Neural cell (in vitro differentiated cells): ENCODE results near the gene PRR5. TPM values are rescaled to one million over a fixed set of nuclear protein-coding genes. Genes with fewer than 3 reads are reported as not detected.

Experiments used
- H2AFZ ChIP-seq: fragments of 200-600, 300-800 bp; sonication (generic), shearing (Covaris generic); 2 replicates; pipeline ENCODE4 v1.6.0; 2014; ENCODE audit warnings: low read depth, mild to moderate bottlenecking, antibody characterized with exemption, low read length, moderate library complexity
- H3F3A ChIP-seq: fragments of 200-600 bp; shearing (Covaris generic); 2 replicates; pipeline ENCODE4 v1.6.1; 2016; ENCODE audit warnings: mild to moderate bottlenecking, moderate library complexity, mixed read lengths, antibody characterized with exemption, low read length; ENCODE audit not compliant: insufficient read depth, poor library complexity, severe bottlenecking
- H3K27ac ChIP-seq: fragments of 200-600, 300-800 bp; sonication (generic), shearing (Covaris generic); 2 replicates; pipeline ENCODE4 v1.5.1; 2014; ENCODE audit warnings: mild to moderate bottlenecking, low read length, moderate library complexity
- H3K27me3 ChIP-seq: fragments of 300-800, 200-600 bp; sonication (generic), shearing (Covaris generic); 2 replicates; pipeline ENCODE4 v1.6.0; 2014; ENCODE audit warnings: mild to moderate bottlenecking, low read depth, low read length, moderate library complexity; ENCODE audit not compliant: insufficient read depth
- H3K36me3 ChIP-seq: fragments of 300-800, 200-600 bp; sonication (generic), shearing (Covaris generic); 2 replicates; pipeline ENCODE4 v1.5.1; 2014; ENCODE audit warnings: mild to moderate bottlenecking, antibody characterized with exemption, low read length, moderate library complexity; ENCODE audit not compliant: insufficient read depth
- H3K4me2 ChIP-seq: fragments of 300-800, 200-600 bp; sonication (generic), shearing (Covaris generic); 2 replicates; pipeline ENCODE4 v1.6.0; 2014; ENCODE audit warnings: mild to moderate bottlenecking, low read length
- H3K4me3 ChIP-seq: fragments of 300-800, 200-600 bp; sonication (generic), shearing (Covaris generic); 2 replicates; pipeline ENCODE4 v1.5.1; 2014; ENCODE audit warnings: mild to moderate bottlenecking, low read length, moderate library complexity
- H3K79me2 ChIP-seq: fragments of 200-600 bp; shearing (Covaris generic); replicated peaks from 2 replicates; pipeline ENCODE4 v1.6.0; 2014; ENCODE audit warnings: mild to moderate bottlenecking, low read length, moderate library complexity; ENCODE audit not compliant: insufficient read depth
- H3K9ac ChIP-seq: fragments of 300-800, 200-600 bp; sonication (generic), shearing (Covaris generic); 2 replicates; pipeline ENCODE4 v1.6.1; 2016; ENCODE audit warnings: mild to moderate bottlenecking, low read length, mixed read lengths
- H3K9me2 ChIP-seq: fragments of 200-600 bp; shearing (Covaris generic); 2 replicates; pipeline ENCODE4 v1.6.1; 2016; ENCODE audit warnings: mild to moderate bottlenecking, low read length, mixed read lengths; ENCODE audit not compliant: insufficient read depth
- H3K9me3 ChIP-seq: fragments of 200-600, 300-800 bp; sonication (generic), shearing (Covaris generic); 2 replicates; pipeline ENCODE4 v1.6.1; 2016; ENCODE audit warnings: mild to moderate bottlenecking, mixed run types, low read length, moderate library complexity, mixed read lengths
- H4K20me1 ChIP-seq: fragments of 200-600 bp; shearing (Covaris generic); 2 replicates; pipeline ENCODE4 v1.6.1; 2016; ENCODE audit warnings: mild to moderate bottlenecking, mixed run types; ENCODE audit not compliant: insufficient read depth
- CTCF ChIP-seq: fragments of 450-650 bp; IDR thresholded peaks from 2 replicates; pipeline ENCODE4 v1.5.1; 2014; ENCODE audit warnings: antibody characterized with exemption, mild to moderate bottlenecking, moderate library complexity; ENCODE audit not compliant: poor library complexity, severe bottlenecking
- EP300 ChIP-seq: fragments of 450-650 bp; conservative IDR thresholded peaks from 2 replicates; pipeline ENCODE4 v1.6.1; 2014; ENCODE audit warnings: antibody characterized with exemption, mild to moderate bottlenecking, moderate library complexity; ENCODE audit not compliant: poor library complexity, severe bottlenecking
- EZH2 ChIP-seq: fragments of 200-600, 300-800 bp; shearing (Covaris generic), sonication (generic); IDR thresholded peaks from 2 replicates; pipeline ENCODE4 v1.6.1; 2014; ENCODE audit warnings: antibody characterized with exemption, low read length, borderline replicate concordance, mild to moderate bottlenecking; ENCODE audit not compliant: insufficient read depth, poor library complexity, severe bottlenecking
- MXI1 ChIP-seq: fragments of 450-650 bp; conservative IDR thresholded peaks from 2 replicates; pipeline ENCODE4 v1.6.1; 2014; ENCODE audit warnings: antibody characterized with exemption, mild to moderate bottlenecking; ENCODE audit not compliant: poor library complexity, severe bottlenecking
- POLR2AphosphoS5 ChIP-seq: IDR thresholded peaks from 2 replicates; pipeline ENCODE4 v1.6.1; 2012
- RAD21 ChIP-seq: fragments of 450-650 bp; conservative IDR thresholded peaks from 2 replicates; pipeline ENCODE4 v1.6.1; 2014; ENCODE audit warnings: antibody characterized with exemption, mild to moderate bottlenecking, moderate library complexity
- REST ChIP-seq: IDR thresholded peaks from 2 replicates; pipeline ENCODE4 v1.6.1; 2012; ENCODE audit warnings: borderline replicate concordance
- SMC3 ChIP-seq: fragments of 450-650 bp; conservative IDR thresholded peaks from 2 replicates; pipeline ENCODE4 v1.6.1; 2014; ENCODE audit warnings: antibody characterized with exemption, mild to moderate bottlenecking, moderate library complexity; ENCODE audit not compliant: poor library complexity
- TAF1 ChIP-seq: IDR thresholded peaks from 2 replicates; pipeline ENCODE4 v1.6.1; 2012; ENCODE audit warnings: low read depth
- polyA plus RNA-seq: library from polyadenylated mRNA; depleted of rRNA; stranded (reverse); fragments of >200 nt; gene quantifications from 2 replicates; pipeline ENCODE4 v1.2.3, GENCODE V29; 2014

Gene PRR5
- polyA plus RNA-seq, 1 donor from 2014 or later, result 16.2 TPM

GRCh38 chr22:44735518-44736428, 33.8 kb downstream of the PRR5 start:
- no peak for TF ChIP-seq POLR2AphosphoS5
- peak; percentile 89 for TF ChIP-seq SMC3
- TF ChIP-seq CTCF, result peak; percentile 93
- TF ChIP-seq MXI1, result no peak
- TF ChIP-seq RAD21, result peak; percentile 82
- no peak for TF ChIP-seq TAF1
- no peak for TF ChIP-seq EP300
- Histone ChIP-seq H3K79me2 (no peaks in the 10 kb centered on the region), H3K4me3 (no peak overlapping the region), H3K27ac (no peak overlapping the region), H3K4me2 (no peak overlapping the region), H3K9ac (no peak overlapping the region), H3K27me3 (no peaks in the 10 kb centered on the region), H3K36me3 (no peaks in the 10 kb centered on the region), H4K20me1 (no peaks in the 10 kb centered on the region), H3K9me2 (no peaks in the 10 kb centered on the region), H3F3A (no peaks in the 10 kb centered on the region), H3K9me3 (no peaks in the 10 kb centered on the region), H2AFZ (no peak overlapping the region)

- Histone ChIP-seq H3K27ac (no peak overlapping the region), H3K36me3 (no peaks in the 10 kb centered on the region), H4K20me1 (no peaks in the 10 kb centered on the region), H3K4me3 (no peak overlapping the region), H3K27me3 (no peaks in the 10 kb centered on the region), H2AFZ (no peak overlapping the region), H3K9me3 (no peaks in the 10 kb centered on the region), H3K79me2 (no peaks in the 10 kb centered on the region), H3K9me2 (no peaks in the 10 kb centered on the region), H3K4me2 (no peak overlapping the region), H3F3A (no peaks in the 10 kb centered on the region), H3K9ac (no peak overlapping the region)
- no peak for TF ChIP-seq SMC3
Measured at GRCh38 chr22:44736581-44737405, 34.8 kb downstream of the PRR5 start.

GRCh38 chr22:44737406-44738346, 35.7 kb downstream of the PRR5 start:
- H3K36me3 ChIP-seq, result no peaks in the 10 kb centered on the region
- no peaks in the 10 kb centered on the region for H4K20me1 ChIP-seq
- H2AFZ ChIP-seq, result no peak overlapping the region
- H3F3A ChIP-seq, result no peaks in the 10 kb centered on the region
- H3K79me2 ChIP-seq, result no peaks in the 10 kb centered on the region
- no peak overlapping the region for H3K27ac ChIP-seq
- H3K27me3 ChIP-seq, result no peaks in the 10 kb centered on the region
- H3K4me2 ChIP-seq, result no peak overlapping the region
- no peak for TF ChIP-seq RAD21
- no peak for TF ChIP-seq EZH2
- no peak for TF ChIP-seq POLR2AphosphoS5
- TF ChIP-seq REST, result no peak
- no peak for TF ChIP-seq TAF1
- TF ChIP-seq MXI1, result no peak
- no peak for TF ChIP-seq SMC3
- no peak for TF ChIP-seq CTCF
- TF ChIP-seq EP300, result no peak
- H3K9me3 ChIP-seq, result no peaks in the 10 kb centered on the region
- no peaks in the 10 kb centered on the region for H3K9me2 ChIP-seq
- no peak overlapping the region for H3K9ac ChIP-seq
- no peak overlapping the region for H3K4me3 ChIP-seq
